Measurements from ENCODE around the gene CACNG4. TPM values are rescaled to one million over a fixed set of nuclear protein-coding genes. Genes with fewer than 3 reads are reported as not detected.

Gene CACNG4
- total and polyA plus RNA-seq, 2 of the 4 experiments (the other 2 are of a cell fraction), result under 0.01 to 0.53 TPM

DNA sequence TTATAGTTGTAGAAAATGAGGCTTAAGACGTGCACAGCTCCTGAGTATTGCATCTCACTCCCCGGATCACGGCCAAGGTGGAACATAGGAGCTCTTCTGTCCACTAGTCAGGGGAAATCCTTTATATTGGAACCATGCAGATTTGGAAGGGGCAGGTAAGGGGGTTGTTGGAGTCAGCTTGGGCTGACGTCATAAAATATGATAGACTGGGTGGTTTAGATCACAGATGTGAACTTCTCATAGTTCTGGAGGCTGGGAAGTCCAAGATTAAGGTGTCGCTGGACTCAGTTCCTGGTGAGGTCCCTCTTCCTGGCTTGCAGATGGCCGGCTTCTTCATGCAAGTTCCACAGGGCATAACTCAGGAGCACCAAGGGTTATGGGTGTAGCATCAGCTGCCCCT is 5.6 kb downstream of the CACNG4 start:
- peaks cover 82% of the 10 kb centered on the region for H3K27me3 ChIP-seq (ENCODE audit: control insufficient read depth, insufficient read depth, low read length)
- H2AK5ac ChIP-seq (ENCODE audit: low read depth, low read length), result no peak overlapping the region
- no peak overlapping the region for H4K91ac ChIP-seq (ENCODE audit: insufficient read depth, low read depth, low read length)
- no peak overlapping the region for H3K4me3 ChIP-seq (ENCODE audit: insufficient read depth, low read depth, low read length)
- H3K9me3 ChIP-seq (ENCODE audit: control insufficient read depth, insufficient read depth, low read length), result no peaks in the 10 kb centered on the region
- H4K5ac ChIP-seq (ENCODE audit: low read depth, low read length), result no peak overlapping the region
- no peak overlapping the region for H2BK120ac ChIP-seq (ENCODE audit: low read depth, low read length)
- H3K36me3 ChIP-seq (ENCODE audit: control insufficient read depth, insufficient read depth, low read length), result no peaks in the 10 kb centered on the region
- TF ChIP-seq, protein P1, sequence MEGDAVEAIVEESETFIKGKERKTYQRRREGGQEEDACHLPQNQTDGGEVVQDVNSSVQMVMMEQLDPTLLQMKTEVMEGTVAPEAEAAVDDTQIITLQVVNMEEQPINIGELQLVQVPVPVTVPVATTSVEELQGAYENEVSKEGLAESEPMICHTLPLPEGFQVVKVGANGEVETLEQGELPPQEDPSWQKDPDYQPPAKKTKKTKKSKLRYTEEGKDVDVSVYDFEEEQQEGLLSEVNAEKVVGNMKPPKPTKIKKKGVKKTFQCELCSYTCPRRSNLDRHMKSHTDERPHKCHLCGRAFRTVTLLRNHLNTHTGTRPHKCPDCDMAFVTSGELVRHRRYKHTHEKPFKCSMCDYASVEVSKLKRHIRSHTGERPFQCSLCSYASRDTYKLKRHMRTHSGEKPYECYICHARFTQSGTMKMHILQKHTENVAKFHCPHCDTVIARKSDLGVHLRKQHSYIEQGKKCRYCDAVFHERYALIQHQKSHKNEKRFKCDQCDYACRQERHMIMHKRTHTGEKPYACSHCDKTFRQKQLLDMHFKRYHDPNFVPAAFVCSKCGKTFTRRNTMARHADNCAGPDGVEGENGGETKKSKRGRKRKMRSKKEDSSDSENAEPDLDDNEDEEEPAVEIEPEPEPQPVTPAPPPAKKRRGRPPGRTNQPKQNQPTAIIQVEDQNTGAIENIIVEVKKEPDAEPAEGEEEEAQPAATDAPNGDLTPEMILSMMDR (conservative IDR thresholded peaks at IDR 0.05; ENCODE audit: low read depth, low read length), result no peak
- TF ChIP-seq, protein P2, sequence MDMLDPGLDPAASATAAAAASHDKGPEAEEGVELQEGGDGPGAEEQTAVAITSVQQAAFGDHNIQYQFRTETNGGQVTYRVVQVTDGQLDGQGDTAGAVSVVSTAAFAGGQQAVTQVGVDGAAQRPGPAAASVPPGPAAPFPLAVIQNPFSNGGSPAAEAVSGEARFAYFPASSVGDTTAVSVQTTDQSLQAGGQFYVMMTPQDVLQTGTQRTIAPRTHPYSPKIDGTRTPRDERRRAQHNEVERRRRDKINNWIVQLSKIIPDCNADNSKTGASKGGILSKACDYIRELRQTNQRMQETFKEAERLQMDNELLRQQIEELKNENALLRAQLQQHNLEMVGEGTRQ (IDR thresholded peaks at IDR 0.05; ENCODE audit: low read depth, low read length), result no peak
- no peak for TF ChIP-seq FOS (IDR thresholded peaks at IDR 0.05; ENCODE audit: low read depth, low read length)
- no peak for TF ChIP-seq CHD1 (IDR thresholded peaks at IDR 0.05; ENCODE audit: low read depth, low read length)
- no peak for TF ChIP-seq BHLHE40 (IDR thresholded peaks at IDR 0.05; ENCODE audit: low read depth, low read length)
- TF ChIP-seq MAFK (IDR thresholded peaks at IDR 0.05; ENCODE audit: low read depth, low read length), result no peak
- TF ChIP-seq POLR2A (IDR thresholded peaks at IDR 0.05; ENCODE audit: low read depth, low read length), result no peak
- no peak for TF ChIP-seq RAD21 (IDR thresholded peaks at IDR 0.05; ENCODE audit: low read length)
- TF ChIP-seq MAZ (IDR thresholded peaks at IDR 0.05; ENCODE audit: borderline replicate concordance, low read depth, low read length), result no peak
- no peak for TF ChIP-seq SMC3 (IDR thresholded peaks at IDR 0.05; ENCODE audit: low read depth, low read length)
- no peak for TF ChIP-seq MXI1 (IDR thresholded peaks at IDR 0.05; ENCODE audit: borderline replicate concordance, low read depth, low read length)
- no peak overlapping the region for H3K27ac ChIP-seq (ENCODE audit: insufficient read depth, low read length)
- DNase-seq, result no peak
- H2BK5ac ChIP-seq (ENCODE audit: low read depth, low read length, poor library complexity, severe bottlenecking), result no peak overlapping the region
- WGBS, 2 experiments (ENCODE audit: extremely low coverage in 2 of 2, insufficient read length in 1 of 2), result 55% methylated on average over 5 of the region's 6 CpGs; no CpG with 5 or more reads in 1 of the 2 experiments
- ATAC-seq (ENCODE audit: low read depth), result no peak
- H4K20me1 ChIP-seq (ENCODE audit: insufficient read depth, low read length), result no peaks in the 10 kb centered on the region
- H3K4me1 ChIP-seq (ENCODE audit: control insufficient read depth, insufficient read depth, low read length), result peaks cover 3% of the 10 kb centered on the region
- CTCF ChIA-PET, result interaction anchor here (0.6 kb wide), 1 partner anchor 267 kb away, joined by 5 read pairs; no protein-coding TSS in a partner anchor
- H2BK20ac ChIP-seq (ENCODE audit: low read depth, low read length), result no peak overlapping the region
- no peak overlapping the region for H2AFZ ChIP-seq (replicated peaks; ENCODE audit: low read length, poor library complexity)
- no peak overlapping the region for H2AK9ac ChIP-seq (replicated peaks; ENCODE audit: low read depth, low read length, poor library complexity)
- intact Hi-C loops (cut with micrococcal nuclease), result no loop called here
- POLR2A ChIA-PET (ENCODE audit: unreplicated experiment), result no interaction called here
- no peaks in the 10 kb centered on the region for H3K79me1 ChIP-seq (ENCODE audit: low read depth in 1 of 2, low read length in 2 of 2)
- H3K9me1 ChIP-seq (ENCODE audit: insufficient read depth, low read length), result no peaks in the 10 kb centered on the region
- H4K8ac ChIP-seq (ENCODE audit: low read depth in 2 of 2, low read length in 2 of 2), result no peak overlapping the region
- H3K23ac ChIP-seq (ENCODE audit: low read depth, low read length), result no peak overlapping the region
- H3K56ac ChIP-seq (ENCODE audit: extremely low read depth, insufficient read depth, low read length), result no peak overlapping the region
- H3K4me2 ChIP-seq (ENCODE audit: low read depth, low read length), result no peak overlapping the region
- H3K9ac ChIP-seq (ENCODE audit: low read depth, low read length), result no peak overlapping the region
- BruUV-seq (replicated peaks), result no TSS peak
- H3K18ac ChIP-seq (ENCODE audit: low read depth, low read length), result no peak overlapping the region
- H3K4ac ChIP-seq (ENCODE audit: low read depth, low read length), result no peak overlapping the region
- dilution Hi-C loops (cut with HindIII; ENCODE audit: low sequenced_read_pairs, unreplicated experiment), result no loop called here
- in situ Hi-C loops (cut with MboI; ENCODE audit: low sequenced_read_pairs), result no loop called here
- no peak overlapping the region for H3K14ac ChIP-seq (replicated peaks; ENCODE audit: low read depth, low read length)
- no peak overlapping the region for H2BK15ac ChIP-seq (ENCODE audit: low read depth, low read length)

Measured in IMR-90 (cell line).